Measurements from ENCODE around the gene TENT4A.

- TF ChIP-seq CTCF (IDR thresholded peaks at IDR 0.05) (no peak), POLR2A (IDR thresholded peaks at IDR 0.05) (no peak), POLR2AphosphoS5 (IDR thresholded peaks at IDR 0.05) (no peak)
Observed at GRCh38 chr5:6702633-6703032, 10.6 kb upstream of the TENT4A start.
